ENCODE data around the gene RDH13.

RDH13 gene

DNA sequence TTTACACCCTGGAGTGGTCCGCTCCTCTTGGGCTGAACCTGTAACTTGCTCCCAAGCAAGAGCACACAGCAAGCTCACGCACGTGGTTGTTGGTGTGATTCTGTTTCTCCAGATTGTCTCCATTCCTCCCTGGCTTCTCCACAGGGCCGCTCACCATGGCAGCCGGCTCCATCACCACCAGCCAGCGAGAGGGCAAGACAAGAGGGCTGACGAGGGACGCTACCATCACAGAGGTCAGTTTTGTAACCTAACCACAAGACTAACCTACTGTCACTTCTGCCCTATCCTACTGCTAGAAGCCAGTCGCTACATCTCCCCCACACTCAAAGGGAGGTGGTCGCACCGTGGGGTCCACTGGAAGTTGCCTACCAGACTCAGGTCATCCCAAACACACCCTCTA lies 20.3 kb downstream of the RDH13 start:
- Histone ChIP-seq H3K9me2 (replicated peaks; ENCODE audit: low read depth, low read length) (no peaks in the 10 kb centered on the region), H3F3A (ENCODE audit: low read depth) (no peaks in the 10 kb centered on the region), H3K4me1 (ENCODE audit: insufficient read depth, low read length, poor library complexity, severe bottlenecking) (peaks cover 5% of the 10 kb centered on the region), H3K4me3 (ENCODE audit: low read length, poor library complexity, severe bottlenecking) (no peak overlapping the region), H3K36me3 (ENCODE audit: insufficient read depth, low read length) (no peaks in the 10 kb centered on the region), H3K9me3 (ENCODE audit: insufficient read depth, low read depth, low read length) (no peaks in the 10 kb centered on the region), H3K4me2 (ENCODE audit: low read depth, low read length, poor library complexity, severe bottlenecking) (no peak overlapping the region), H3K9ac (ENCODE audit: low read depth, low read length, poor library complexity, severe bottlenecking) (no peak overlapping the region), H3K79me2 (ENCODE audit: insufficient read depth, low read length) (no peaks in the 10 kb centered on the region), H3K27me3 (ENCODE audit: insufficient read depth, low read length, poor library complexity, severe bottlenecking) (no peaks in the 10 kb centered on the region), H2AFZ (ENCODE audit: low read length) (no peak overlapping the region), H4K20me1 (ENCODE audit: insufficient read depth, low read length, poor library complexity, severe bottlenecking) (no peaks in the 10 kb centered on the region)
- no peak for TF ChIP-seq CTCF (conservative IDR thresholded peaks at IDR 0.05; ENCODE audit: low read length)
- no peak for TF ChIP-seq EZH2phosphoT487 (IDR thresholded peaks at IDR 0.05; ENCODE audit: borderline replicate concordance)

DNA sequence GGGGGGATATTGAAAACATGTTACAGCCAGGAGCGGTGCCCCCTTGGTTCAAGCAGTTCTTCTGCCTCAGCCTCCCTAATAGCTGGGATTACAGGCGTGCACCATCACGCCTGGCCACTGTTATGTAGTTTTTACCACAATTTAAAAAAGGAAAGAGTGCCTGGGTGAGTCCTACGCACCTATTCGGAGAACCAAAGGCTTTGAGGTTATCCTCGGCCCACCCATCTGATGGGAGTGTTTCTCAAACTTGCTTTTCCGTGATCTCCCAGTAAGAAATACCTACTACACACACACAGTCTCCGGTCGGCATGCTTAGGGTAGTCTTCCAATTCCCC lies 20.6 kb downstream of the RDH13 start:
- no peaks in the 10 kb centered on the region for H3K9me2 ChIP-seq (replicated peaks; ENCODE audit: low read depth, low read length)
- H3K9me3 ChIP-seq (ENCODE audit: insufficient read depth, low read depth, low read length) = no peaks in the 10 kb centered on the region
- no peak overlapping the region for H3K4me2 ChIP-seq (ENCODE audit: low read depth, low read length, poor library complexity, severe bottlenecking)
- H3K36me3 ChIP-seq (ENCODE audit: insufficient read depth, low read length) = no peaks in the 10 kb centered on the region
- H3K9ac ChIP-seq (ENCODE audit: low read depth, low read length, poor library complexity, severe bottlenecking) = no peak overlapping the region
- no peak for TF ChIP-seq CTCF (conservative IDR thresholded peaks at IDR 0.05; ENCODE audit: low read length)
- no peak for TF ChIP-seq EZH2phosphoT487 (IDR thresholded peaks at IDR 0.05; ENCODE audit: borderline replicate concordance)
- H3F3A ChIP-seq (ENCODE audit: low read depth) = no peaks in the 10 kb centered on the region
- H3K79me2 ChIP-seq (ENCODE audit: insufficient read depth, low read length) = no peaks in the 10 kb centered on the region
- no peaks in the 10 kb centered on the region for H3K27me3 ChIP-seq (ENCODE audit: insufficient read depth, low read length, poor library complexity, severe bottlenecking)
- H4K20me1 ChIP-seq (ENCODE audit: insufficient read depth, low read length, poor library complexity, severe bottlenecking) = no peaks in the 10 kb centered on the region
- no peak overlapping the region for H3K4me3 ChIP-seq (ENCODE audit: low read length, poor library complexity, severe bottlenecking)
- no peak overlapping the region for H2AFZ ChIP-seq (ENCODE audit: low read length)
- peaks cover 5% of the 10 kb centered on the region for H3K4me1 ChIP-seq (ENCODE audit: insufficient read depth, low read length, poor library complexity, severe bottlenecking)

DNA sequence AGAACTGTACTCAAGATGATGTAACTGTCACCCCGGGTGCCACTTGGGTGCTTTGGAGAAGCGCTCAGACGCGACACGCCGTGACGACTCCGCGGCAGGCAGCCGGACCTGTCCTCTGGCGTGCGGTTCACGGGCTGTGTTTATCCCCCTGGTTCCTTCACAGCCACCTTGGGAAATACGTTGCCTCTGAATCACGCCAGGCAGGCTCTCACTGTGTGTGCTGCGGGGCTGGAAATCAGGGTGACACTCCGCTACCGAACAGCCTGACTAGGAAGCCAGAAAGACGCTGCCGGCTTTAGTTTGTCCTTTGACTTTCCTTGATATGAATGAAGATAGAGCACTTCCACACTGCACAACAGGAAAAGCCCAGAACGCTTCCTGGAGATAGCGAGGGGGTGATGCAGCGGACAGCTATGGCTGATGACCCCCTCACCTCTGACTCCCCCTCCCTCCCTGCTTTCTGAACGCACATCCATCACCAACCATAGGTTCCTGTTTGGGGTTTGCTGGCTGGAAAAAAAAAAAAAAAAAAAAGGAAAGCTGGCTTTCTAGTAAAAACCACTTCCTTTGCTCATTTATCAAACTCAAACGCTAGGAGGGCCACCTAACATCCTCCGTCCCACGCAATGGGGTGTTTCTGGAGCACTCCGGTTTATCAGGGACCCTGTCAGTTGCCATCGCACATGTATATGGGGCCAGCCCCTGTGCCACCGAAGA lies 21.2 kb downstream of the RDH13 start:
- no peak overlapping the region for H3K9ac ChIP-seq (ENCODE audit: low read depth, low read length, poor library complexity, severe bottlenecking)
- no peaks in the 10 kb centered on the region for H3F3A ChIP-seq (ENCODE audit: low read depth)
- H3K4me1 ChIP-seq (ENCODE audit: insufficient read depth, low read length, poor library complexity, severe bottlenecking) = peaks cover 5% of the 10 kb centered on the region
- H3K4me3 ChIP-seq (ENCODE audit: low read length, poor library complexity, severe bottlenecking) = no peak overlapping the region
- H2AFZ ChIP-seq (ENCODE audit: low read length) = no peak overlapping the region
- H3K4me2 ChIP-seq (ENCODE audit: low read depth, low read length, poor library complexity, severe bottlenecking) = no peak overlapping the region
- H3K36me3 ChIP-seq (ENCODE audit: insufficient read depth, low read length) = no peaks in the 10 kb centered on the region
- H4K20me1 ChIP-seq (ENCODE audit: insufficient read depth, low read length, poor library complexity, severe bottlenecking) = no peaks in the 10 kb centered on the region
- TF ChIP-seq EZH2phosphoT487 (IDR thresholded peaks at IDR 0.05; ENCODE audit: borderline replicate concordance) (no peak), CTCF (conservative IDR thresholded peaks at IDR 0.05; ENCODE audit: low read length) (no peak)
- no peaks in the 10 kb centered on the region for H3K27me3 ChIP-seq (ENCODE audit: insufficient read depth, low read length, poor library complexity, severe bottlenecking)
- no peaks in the 10 kb centered on the region for H3K9me3 ChIP-seq (ENCODE audit: insufficient read depth, low read depth, low read length)
- no peaks in the 10 kb centered on the region for H3K9me2 ChIP-seq (replicated peaks; ENCODE audit: low read depth, low read length)
- no peaks in the 10 kb centered on the region for H3K79me2 ChIP-seq (ENCODE audit: insufficient read depth, low read length)
